Measurements from ENCODE around the gene PIAS4.

DNA sequence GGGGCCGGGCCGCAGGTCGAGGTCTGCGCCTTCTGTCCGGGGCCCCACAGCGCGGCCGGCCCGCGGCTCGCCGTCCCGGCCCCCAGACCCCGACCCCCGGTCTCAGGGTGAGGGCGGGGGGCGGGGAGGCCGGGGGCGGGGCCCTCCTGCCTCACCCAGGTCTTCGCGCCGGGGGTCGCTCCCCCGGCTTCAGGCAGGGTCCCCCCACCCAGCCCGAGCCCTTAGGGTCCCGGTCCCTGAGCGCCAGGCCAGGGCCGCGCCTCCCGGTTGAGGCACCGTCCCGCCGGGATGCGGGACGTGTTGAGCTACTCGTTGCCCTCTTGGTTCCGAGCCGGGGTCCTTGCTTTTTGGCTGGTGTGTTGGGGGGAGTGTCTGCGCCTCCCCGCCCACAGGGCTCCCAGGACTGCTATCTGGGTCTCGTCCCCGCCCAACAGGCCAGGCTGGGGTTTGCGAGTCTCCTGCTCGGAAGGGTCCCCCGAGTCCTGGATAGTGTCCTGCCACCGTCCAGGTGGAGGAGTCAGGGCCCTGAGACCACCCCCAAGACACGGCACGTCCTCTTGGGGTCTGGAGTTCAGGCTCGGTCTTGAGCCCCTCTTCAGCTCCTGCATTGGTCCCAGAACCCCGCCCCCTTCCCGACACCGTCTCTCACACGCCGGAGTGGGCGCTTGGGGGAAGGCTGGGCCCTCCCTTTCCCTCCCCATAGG is 452 bp downstream of the PIAS4 start:
- TF ChIP-seq POLR2A (IDR thresholded peaks at IDR 0.05; ENCODE audit: low read depth, low read length) (no peak), POLR2AphosphoS5 (IDR thresholded peaks at IDR 0.05; ENCODE audit: insufficient read depth, low read depth, low read length) (no peak), EZH2 (IDR thresholded peaks at IDR 0.05; ENCODE audit: borderline replicate concordance, low read depth, low read length, severe bottlenecking) (no peak), MYC (IDR thresholded peaks at IDR 0.05; ENCODE audit: low read depth, low read length) (no peak), JUN (IDR thresholded peaks at IDR 0.05; ENCODE audit: borderline replicate concordance, insufficient read depth, insufficient read length, low read depth) (no peak)
- TF ChIP-seq, protein P1, sequence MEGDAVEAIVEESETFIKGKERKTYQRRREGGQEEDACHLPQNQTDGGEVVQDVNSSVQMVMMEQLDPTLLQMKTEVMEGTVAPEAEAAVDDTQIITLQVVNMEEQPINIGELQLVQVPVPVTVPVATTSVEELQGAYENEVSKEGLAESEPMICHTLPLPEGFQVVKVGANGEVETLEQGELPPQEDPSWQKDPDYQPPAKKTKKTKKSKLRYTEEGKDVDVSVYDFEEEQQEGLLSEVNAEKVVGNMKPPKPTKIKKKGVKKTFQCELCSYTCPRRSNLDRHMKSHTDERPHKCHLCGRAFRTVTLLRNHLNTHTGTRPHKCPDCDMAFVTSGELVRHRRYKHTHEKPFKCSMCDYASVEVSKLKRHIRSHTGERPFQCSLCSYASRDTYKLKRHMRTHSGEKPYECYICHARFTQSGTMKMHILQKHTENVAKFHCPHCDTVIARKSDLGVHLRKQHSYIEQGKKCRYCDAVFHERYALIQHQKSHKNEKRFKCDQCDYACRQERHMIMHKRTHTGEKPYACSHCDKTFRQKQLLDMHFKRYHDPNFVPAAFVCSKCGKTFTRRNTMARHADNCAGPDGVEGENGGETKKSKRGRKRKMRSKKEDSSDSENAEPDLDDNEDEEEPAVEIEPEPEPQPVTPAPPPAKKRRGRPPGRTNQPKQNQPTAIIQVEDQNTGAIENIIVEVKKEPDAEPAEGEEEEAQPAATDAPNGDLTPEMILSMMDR (IDR thresholded peaks at IDR 0.05; ENCODE audit: extremely low read depth in 1 of 2, insufficient read depth in 1 of 2, low read depth in 1 of 2, low read length in 2 of 2): no peak
